Mesenchymal stem cell (in vitro differentiated cells and primary cell): Measurements from ENCODE around the gene SPATA20.

Experiments used
- DNase-seq: peaks from one replicate; pipeline ENCODE4 v3.0.0-alpha.2; 2013
- H2AFZ ChIP-seq: one replicate; pipeline ENCODE4 v1.6.1; 2013; ENCODE audit warnings: low read depth, mild to moderate bottlenecking, control low read depth, inconsistent platforms, low read length, moderate library complexity
- H2AK5ac ChIP-seq: 2 replicates; pipeline ENCODE4 v1.6.1; 2013; ENCODE audit warnings: low read length, moderate library complexity, mild to moderate bottlenecking, inconsistent platforms; ENCODE audit not compliant: severe bottlenecking
- H2BK120ac ChIP-seq: one replicate; pipeline ENCODE4 v1.6.1; 2013; ENCODE audit warnings: low read depth, mild to moderate bottlenecking, inconsistent platforms, low read length, moderate library complexity
- H2BK12ac ChIP-seq, 2 experiments: one replicate each; pipeline ENCODE4 v1.6.1; 2013; ENCODE audit warnings: inconsistent platforms in 2 of 2, low read length in 2 of 2, mild to moderate bottlenecking in 2 of 2, moderate library complexity in 2 of 2, control low read depth in 1 of 2
- H2BK15ac ChIP-seq: one replicate; pipeline ENCODE4 v1.6.1; 2013; ENCODE audit warnings: mild to moderate bottlenecking, low read depth, inconsistent platforms; ENCODE audit not compliant: poor library complexity, severe bottlenecking
- H2BK5ac ChIP-seq: 2 replicates; pipeline ENCODE4 v1.6.1; 2013; ENCODE audit warnings: low read depth, mild to moderate bottlenecking, low read length, control low read depth, inconsistent platforms; ENCODE audit not compliant: poor library complexity, severe bottlenecking
- H3K14ac ChIP-seq, 2 experiments: one replicate each; pipeline ENCODE4 v1.6.1; 2013; ENCODE audit warnings: inconsistent platforms in 2 of 2, low read length in 2 of 2, control low read depth in 1 of 2, mild to moderate bottlenecking in 1 of 2, moderate library complexity in 1 of 2
- H3K18ac ChIP-seq, 2 experiments: one replicate each; pipeline ENCODE4 v1.6.1; 2013; ENCODE audit warnings: inconsistent platforms in 2 of 2, low read length in 2 of 2, control low read depth in 1 of 2, low read depth in 1 of 2, mild to moderate bottlenecking in 1 of 2
- H3K23ac ChIP-seq, 2 experiments: one replicate each; pipeline ENCODE4 v1.6.1; 2013; ENCODE audit warnings: inconsistent platforms in 2 of 2, low read length in 2 of 2, mild to moderate bottlenecking in 2 of 2, moderate library complexity in 2 of 2, control low read depth in 1 of 2
- H3K27ac ChIP-seq: 2 replicates; pipeline ENCODE4 v1.5.1; 2013; ENCODE audit warnings: mild to moderate bottlenecking, moderate library complexity, low read length, control low read depth, inconsistent platforms; ENCODE audit not compliant: poor library complexity, severe bottlenecking
- H3K27me3 ChIP-seq, 2 experiments: 2 replicates each; pipeline versions ENCODE4 v1.6.1 to v1.7.0; 2013; ENCODE audit warnings: low read length in 2 of 2, mild to moderate bottlenecking in 2 of 2, moderate library complexity in 2 of 2, control low read depth in 1 of 2, inconsistent platforms in 1 of 2; ENCODE audit not compliant: control insufficient read depth in 1 of 2, insufficient read depth in 1 of 2
- H3K36me3 ChIP-seq, 2 experiments: 2 replicates each; pipeline versions ENCODE4 v1.6.1 to v1.7.0; 2013; ENCODE audit warnings: low read length in 2 of 2, control low read depth in 1 of 2, inconsistent platforms in 1 of 2, low read depth in 1 of 2, mild to moderate bottlenecking in 1 of 2; ENCODE audit not compliant: insufficient read depth in 2 of 2, control insufficient read depth in 1 of 2
- H3K4ac ChIP-seq, 2 experiments: one replicate each; pipeline ENCODE4 v1.6.1; 2013; ENCODE audit warnings: inconsistent platforms in 2 of 2, low read length in 2 of 2, mild to moderate bottlenecking in 2 of 2, moderate library complexity in 2 of 2, control low read depth in 1 of 2, low read depth in 1 of 2
- H3K4me1 ChIP-seq: 2 replicates; pipeline ENCODE4 v1.6.1; 2013; ENCODE audit warnings: low read depth, low read length, control low read depth; ENCODE audit not compliant: control insufficient read depth, insufficient read depth
- H3K4me2 ChIP-seq: 2 replicates; pipeline ENCODE4 v1.6.1; 2013; ENCODE audit warnings: low read length, mild to moderate bottlenecking, inconsistent platforms; ENCODE audit not compliant: poor library complexity, severe bottlenecking
- H3K4me3 ChIP-seq, 2 experiments: 2 replicates each; pipeline versions ENCODE4 v1.5.1 to v1.7.0; 2013; ENCODE audit warnings: low read length in 2 of 2, mild to moderate bottlenecking in 2 of 2, control low read depth in 1 of 2, low read depth in 1 of 2; ENCODE audit not compliant: insufficient read depth in 1 of 2
- H3K79me1 ChIP-seq: replicated peaks from 2 replicates; pipeline ENCODE4 v1.6.1; 2013; ENCODE audit warnings: mild to moderate bottlenecking, control low read depth, low read length, inconsistent platforms; ENCODE audit not compliant: poor library complexity, severe bottlenecking
- H3K9ac ChIP-seq: 2 replicates; pipeline ENCODE4 v1.7.0; 2013; ENCODE audit warnings: mild to moderate bottlenecking, low read length, moderate library complexity
- H3K9me3 ChIP-seq: 2 replicates; pipeline ENCODE4 v1.7.0; 2013; ENCODE audit warnings: mild to moderate bottlenecking, low read length; ENCODE audit not compliant: control insufficient read depth
- H4K8ac ChIP-seq: one replicate; pipeline ENCODE4 v1.6.1; 2013; ENCODE audit warnings: inconsistent platforms, mild to moderate bottlenecking, low read length, moderate library complexity
- H4K91ac ChIP-seq: one replicate; pipeline ENCODE4 v1.6.1; 2013; ENCODE audit warnings: mild to moderate bottlenecking, low read length, inconsistent platforms
- WGBS: methylation state at CpG from one replicate; pipeline ENCODE4 v1.1.7; 2013; ENCODE audit warnings: mixed read lengths; 5-methylcytosine and 5-hydroxymethylcytosine counted together

Gene SPATA20

GRCh38 chr17:50583641-50584040 is 36.7 kb downstream of the SPATA20 start:
- no peak overlapping the region for H3K27ac ChIP-seq
- DNase-seq: no peak
- H3K14ac ChIP-seq: no peak overlapping the region
- no peak overlapping the region for H4K91ac ChIP-seq
- no peak overlapping the region for H2BK5ac ChIP-seq
- no peaks in the 10 kb centered on the region for H3K79me1 ChIP-seq
- H3K18ac ChIP-seq: no peak overlapping the region
- no peak overlapping the region for H2BK15ac ChIP-seq
- 72% methylated on average over 7 of the region's 7 CpGs for WGBS
- H3K9me3 ChIP-seq: no peaks in the 10 kb centered on the region
- H2BK120ac ChIP-seq: no peak overlapping the region
- H3K4me1 ChIP-seq: peaks cover 12% of the 10 kb centered on the region
- no peak overlapping the region for H2AFZ ChIP-seq
- no peak overlapping the region for H3K9ac ChIP-seq
- no peaks in the 10 kb centered on the region for H3K36me3 ChIP-seq
- H3K4me3 ChIP-seq: no peak overlapping the region
- no peak overlapping the region for H2BK12ac ChIP-seq
- no peak overlapping the region for H3K4ac ChIP-seq
- H3K4me2 ChIP-seq: no peak overlapping the region
- H4K8ac ChIP-seq: no peak overlapping the region
- H2AK5ac ChIP-seq: no peak overlapping the region
- no peak overlapping the region for H3K23ac ChIP-seq
- peaks cover 47 to 78% of the 10 kb centered on the region in 2 experiments for H3K27me3 ChIP-seq

GRCh38 chr17:50584116-50584515 is 37.1 kb downstream of the SPATA20 start:
- H2BK120ac ChIP-seq: no peak overlapping the region
- no peak overlapping the region for H2BK12ac ChIP-seq
- H3K4me1 ChIP-seq: peaks cover 17% of the 10 kb centered on the region
- no peak overlapping the region for H3K27ac ChIP-seq
- H3K4me2 ChIP-seq: no peak overlapping the region
- H2AFZ ChIP-seq: no peak overlapping the region
- no peak overlapping the region for H2AK5ac ChIP-seq
- H4K91ac ChIP-seq: no peak overlapping the region
- DNase-seq: no peak
- no peaks in the 10 kb centered on the region for H3K36me3 ChIP-seq
- peaks cover 47 to 74% of the 10 kb centered on the region in 2 experiments for H3K27me3 ChIP-seq
- no peak overlapping the region for H3K4me3 ChIP-seq
- no peak overlapping the region for H4K8ac ChIP-seq
- no peak overlapping the region for H3K23ac ChIP-seq
- no peak overlapping the region for H3K18ac ChIP-seq
- no peaks in the 10 kb centered on the region for H3K9me3 ChIP-seq
- H2BK5ac ChIP-seq: no peak overlapping the region
- H2BK15ac ChIP-seq: no peak overlapping the region
- no peak overlapping the region for H3K4ac ChIP-seq
- no peak overlapping the region for H3K9ac ChIP-seq
- H3K79me1 ChIP-seq: no peaks in the 10 kb centered on the region
- H3K14ac ChIP-seq: no peak overlapping the region
- WGBS: 84% methylated on average over 4 of the region's 4 CpGs

DNA sequence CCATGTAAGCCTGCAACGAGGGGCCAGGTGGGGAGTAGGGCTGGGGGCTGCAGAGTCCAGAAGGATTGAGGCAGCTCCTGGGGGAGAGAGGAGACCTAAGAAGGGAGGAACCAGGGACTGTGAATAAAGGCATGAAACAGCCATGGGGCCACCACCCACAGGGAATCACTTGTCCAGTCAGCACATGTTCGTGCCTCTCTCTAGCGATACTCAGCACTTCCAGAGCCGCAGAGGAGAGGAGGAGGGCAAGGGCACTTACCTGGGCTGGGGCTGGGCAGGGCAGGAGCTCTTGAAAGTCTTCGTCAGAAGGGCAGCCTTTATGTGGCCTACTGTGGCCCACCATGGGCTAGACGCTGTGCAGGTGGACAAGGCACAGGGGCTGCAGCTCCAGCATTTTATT is 37.8 kb downstream of the SPATA20 start:
- Histone ChIP-seq H2BK5ac (no peak overlapping the region), H3K9ac (no peak overlapping the region), H4K8ac (no peak overlapping the region), H3K4me2 (no peak overlapping the region), H3K27ac (no peak overlapping the region), H3K4ac (no peak overlapping the region), H2AK5ac (no peak overlapping the region), H2BK120ac (no peak overlapping the region), H4K91ac (no peak overlapping the region), H3K18ac (no peak overlapping the region), H3K36me3 (no peaks in the 10 kb centered on the region), H3K27me3 (peaks cover 43 to 67% of the 10 kb centered on the region in 2 experiments), H3K4me3 (no peak overlapping the region), H3K14ac (no peak overlapping the region), H2AFZ (no peak overlapping the region), H3K4me1 (peaks cover 22% of the 10 kb centered on the region), H3K23ac (no peak overlapping the region), H2BK15ac (no peak overlapping the region), H2BK12ac (no peak overlapping the region), H3K79me1 (no peaks in the 10 kb centered on the region), H3K9me3 (no peaks in the 10 kb centered on the region)
- 97% methylated on average over 4 of the region's 6 CpGs for WGBS
- DNase-seq: no peak

GRCh38 chr17:50585346-50585745 is 38.4 kb downstream of the SPATA20 start:
- no peaks in the 10 kb centered on the region for H3K36me3 ChIP-seq
- H2BK5ac ChIP-seq: no peak overlapping the region
- peaks cover 20% of the 10 kb centered on the region for H3K4me1 ChIP-seq
- 81% methylated on average over 3 of the region's 4 CpGs for WGBS
- no peak for DNase-seq
- no peak overlapping the region for H3K4me2 ChIP-seq
- H2AFZ ChIP-seq: no peak overlapping the region
- H2BK120ac ChIP-seq: no peak overlapping the region
- no peak overlapping the region for H4K8ac ChIP-seq
- H2BK12ac ChIP-seq: no peak overlapping the region
- no peak overlapping the region for H4K91ac ChIP-seq
- H3K9me3 ChIP-seq: no peaks in the 10 kb centered on the region
- H3K23ac ChIP-seq: no peak overlapping the region
- no peak overlapping the region for H3K4me3 ChIP-seq
- H2BK15ac ChIP-seq: no peak overlapping the region
- H3K4ac ChIP-seq: no peak overlapping the region
- no peak overlapping the region for H3K9ac ChIP-seq
- H3K27me3 ChIP-seq: peaks cover 43 to 62% of the 10 kb centered on the region in 2 experiments
- no peak overlapping the region for H2AK5ac ChIP-seq
- H3K27ac ChIP-seq: no peak overlapping the region
- no peaks in the 10 kb centered on the region for H3K79me1 ChIP-seq
- no peak overlapping the region for H3K18ac ChIP-seq
- H3K14ac ChIP-seq: no peak overlapping the region
